Heart right ventricle (tissue), 16 donors: ENCODE measurements around the gene PTPN5. TPM values are rescaled to one million over a fixed set of nuclear protein-coding genes. Genes with fewer than 3 reads are reported as not detected.
A peak's percentile ranks its signal among the peaks of the same experiment; 100 is the strongest.

Source experiments
- ATAC-seq, 8 donors: fragments of 200-7000 bp; cut with Tn5 transposase; one replicate each; pipeline ENCODE4 v1.9.1; 2020; ENCODE audit warnings: mild to moderate bottlenecking in 8 of 8, moderate library complexity in 8 of 8, moderate number of reproducible peaks in 1 of 8
- DNase-seq, 2 donors: peaks; one replicate each; pipeline ENCODE4 v3.0.0-alpha.2; 2020
- H3K27ac ChIP-seq, 10 donors: fragments of 200-600 bp; sonication (generic) in 2 of 10; one replicate each; pipeline versions ENCODE4 v1.5.0 to v1.8.0; 2020 to 2022; ENCODE audit warnings: mild to moderate bottlenecking in 3 of 10
- H3K27me3 ChIP-seq, 7 donors: fragments of 200-600 bp; one replicate each; pipeline ENCODE4 v1.8.0; 2021 to 2022; ENCODE audit warnings: mild to moderate bottlenecking in 2 of 7
- H3K36me3 ChIP-seq, 9 donors: fragments of 200-600 bp; sonication (generic) in 1 of 9; one replicate each; pipeline versions ENCODE4 v1.5.0 to v1.8.0; 2020 to 2022; ENCODE audit warnings: mild to moderate bottlenecking in 2 of 9
- H3K4me1 ChIP-seq, 9 donors: fragments of 200-600 bp; sonication (generic) in 1 of 9; one replicate each; pipeline versions ENCODE4 v1.5.0 to v1.8.0; 2020 to 2022; ENCODE audit warnings: mild to moderate bottlenecking in 4 of 9
- H3K4me3 ChIP-seq, 10 donors: fragments of 200-600 bp; sonication (generic) in 2 of 10; one replicate each; pipeline versions ENCODE4 v1.5.0 to v1.8.0; 2020 to 2022; ENCODE audit warnings: mild to moderate bottlenecking in 7 of 10, moderate library complexity in 2 of 10
- H3K9me3 ChIP-seq, 11 donors: fragments of 200-600 bp in 10 of 11; sonication (generic) in 2 of 11; one replicate each; pipeline versions ENCODE4 v1.5.0 to v1.8.0; 2013 to 2022; ENCODE audit warnings: mild to moderate bottlenecking in 2 of 11, control low read depth in 1 of 11, moderate library complexity in 1 of 11
- whole genome bisulfite sequencing, 2 donors: extraction: QIAGEN DNeasy Blood & Tissue Kit; methylation state at CpG; one replicate each; pipeline ENCODE4 v1.1.7; 2013; ENCODE audit warnings: inconsistent platforms in 1 of 2; 5-methylcytosine and 5-hydroxymethylcytosine counted together
- intact Hi-C, 10 donors: fragments of 100-400 bp; cut with DNase I; formaldehyde crosslinking; loops; one replicate each; pipeline versions ENCODE4 v1.11.1 to v1.14.2; 2022
- polyA plus RNA-seq, 2 donors: library from polyadenylated mRNA; stranded (reverse); fragments of 200-250 nt; gene quantifications; one replicate each; pipeline ENCODE4 v1.2.3, GENCODE V29; 2013
- total RNA-seq, 10 donors: library from RNA; stranded (reverse); fragmentation: NEBNext Ultra II Directional in 3 of 10; extraction: Animal tissue kit (Norgen Biotek cat#: 25700) in 3 of 10; gene quantifications; one replicate each; pipeline versions ENCODE4 v1.2.1 to v1.2.4, GENCODE V29; 2021 to 2023
- TF ChIP-seq, protein P1 (sequence below), 9 donors: fragments of 200-600 bp; sonication (generic) in 2 of 9; IDR thresholded peaks; one replicate each; pipeline versions ENCODE4 v1.5.0 to v1.8.0; 2021 to 2022; ENCODE audit warnings: antibody characterized with exemption in 9 of 9, mild to moderate bottlenecking in 5 of 9, moderate library complexity in 1 of 9
- donor health status: Arrhythmogenic right ventricular cardiomyopathy.
- donor health status: ischemic (EF 13 %, LVEDD 7.1; RV severe dilation, severe dysfunction).
- donor health status: healthy with polysubstance abuse.
- donor health status: DM: no; HTN: yes; CAD: no.
- donor health status: DM: no; HTN: no; CAD: no.
- donor health status: ischemic (EF 25% LVEDD 6.9; RV normal size, moderate dysfunction).
- donor health status: ischemic (EF 25% LVEDD 5.7; RV mildly dilated, moderate dysfunction).
- donor health status: healthy.
- donor health status: DM: yes; HTN: yes; CAD: no.
- donor health status: Ischemic cardiomyopathy.
- donor health status: ischemic (EF 35%, LVEDD 5.7; RV mildly dilated, moderate dysfunction).
- donor health status: nonischemic (EF 11% LVEDD 7.7; RV severe dilation, severe dysfunction).
- donor health status: DM: yes; HTN: yes; CAD: no.
- donor health status: PGD.
- donor health status: ischemic (EF 29% LVEDD 5.4; RV normal size, mild dysfunction).
- donor health status: nonischemic (EF 23%, LVEDD 6.1; RV moderate dilation, normal function).

Gene PTPN5
- total and polyA plus RNA-seq, 12 donors = 1.5 to 8.8 (median 3.6) TPM

DNA sequence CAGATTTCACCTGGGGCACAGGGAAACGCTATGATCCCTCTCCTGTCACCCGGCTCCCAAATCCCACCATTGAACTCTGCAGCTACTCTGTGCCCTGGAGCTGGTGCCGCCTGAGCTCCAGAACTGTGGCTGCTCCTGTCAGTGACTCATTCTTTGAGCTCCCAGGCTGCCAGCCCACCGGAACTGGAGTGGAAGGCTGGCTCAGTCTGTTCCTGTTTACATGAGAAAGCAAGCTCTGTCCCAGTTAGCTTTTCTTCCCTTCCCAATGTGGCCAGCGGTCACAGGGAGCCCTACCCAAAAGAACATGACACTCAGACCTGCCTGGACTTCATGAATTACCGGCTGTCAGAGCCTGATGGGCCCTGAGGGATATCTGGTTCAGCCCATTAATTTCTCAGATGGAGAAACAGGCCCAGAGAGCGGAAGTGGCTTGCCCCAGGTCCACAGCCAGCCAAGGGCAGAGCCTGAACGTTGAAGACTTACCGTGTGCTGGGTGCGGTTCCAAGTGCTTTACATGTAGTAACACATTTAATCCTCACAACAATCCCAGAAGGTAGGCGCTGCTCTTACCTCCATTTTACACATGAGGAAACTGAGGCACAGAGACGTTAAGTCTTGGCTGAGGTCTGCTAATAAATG, 41.8 kb downstream of the PTPN5 start:
- DNase-seq = no peak
- Histone ChIP-seq H3K4me3 (no peak overlapping the region), H3K27me3 (peaks cover 0 to 6% (median 0%) of the 10 kb centered on the region in 7 donors), H3K9me3 (no peaks in the 10 kb centered on the region), H3K27ac (no peak overlapping the region), H3K36me3 (no peaks in the 10 kb centered on the region), H3K4me1 (peaks cover 0 to 5% (median 0%) of the 10 kb centered on the region in 9 donors)
- peak in 2 of 8 donors; percentile 28 to 64 for ATAC-seq
- intact Hi-C loops = no loop called here
- TF ChIP-seq, protein P1, sequence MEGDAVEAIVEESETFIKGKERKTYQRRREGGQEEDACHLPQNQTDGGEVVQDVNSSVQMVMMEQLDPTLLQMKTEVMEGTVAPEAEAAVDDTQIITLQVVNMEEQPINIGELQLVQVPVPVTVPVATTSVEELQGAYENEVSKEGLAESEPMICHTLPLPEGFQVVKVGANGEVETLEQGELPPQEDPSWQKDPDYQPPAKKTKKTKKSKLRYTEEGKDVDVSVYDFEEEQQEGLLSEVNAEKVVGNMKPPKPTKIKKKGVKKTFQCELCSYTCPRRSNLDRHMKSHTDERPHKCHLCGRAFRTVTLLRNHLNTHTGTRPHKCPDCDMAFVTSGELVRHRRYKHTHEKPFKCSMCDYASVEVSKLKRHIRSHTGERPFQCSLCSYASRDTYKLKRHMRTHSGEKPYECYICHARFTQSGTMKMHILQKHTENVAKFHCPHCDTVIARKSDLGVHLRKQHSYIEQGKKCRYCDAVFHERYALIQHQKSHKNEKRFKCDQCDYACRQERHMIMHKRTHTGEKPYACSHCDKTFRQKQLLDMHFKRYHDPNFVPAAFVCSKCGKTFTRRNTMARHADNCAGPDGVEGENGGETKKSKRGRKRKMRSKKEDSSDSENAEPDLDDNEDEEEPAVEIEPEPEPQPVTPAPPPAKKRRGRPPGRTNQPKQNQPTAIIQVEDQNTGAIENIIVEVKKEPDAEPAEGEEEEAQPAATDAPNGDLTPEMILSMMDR (IDR thresholded peaks at IDR 0.05) = no peak
- WGBS, 2 donors = 66 to 73% methylated on average over 12 of the region's 12 CpGs

DNA sequence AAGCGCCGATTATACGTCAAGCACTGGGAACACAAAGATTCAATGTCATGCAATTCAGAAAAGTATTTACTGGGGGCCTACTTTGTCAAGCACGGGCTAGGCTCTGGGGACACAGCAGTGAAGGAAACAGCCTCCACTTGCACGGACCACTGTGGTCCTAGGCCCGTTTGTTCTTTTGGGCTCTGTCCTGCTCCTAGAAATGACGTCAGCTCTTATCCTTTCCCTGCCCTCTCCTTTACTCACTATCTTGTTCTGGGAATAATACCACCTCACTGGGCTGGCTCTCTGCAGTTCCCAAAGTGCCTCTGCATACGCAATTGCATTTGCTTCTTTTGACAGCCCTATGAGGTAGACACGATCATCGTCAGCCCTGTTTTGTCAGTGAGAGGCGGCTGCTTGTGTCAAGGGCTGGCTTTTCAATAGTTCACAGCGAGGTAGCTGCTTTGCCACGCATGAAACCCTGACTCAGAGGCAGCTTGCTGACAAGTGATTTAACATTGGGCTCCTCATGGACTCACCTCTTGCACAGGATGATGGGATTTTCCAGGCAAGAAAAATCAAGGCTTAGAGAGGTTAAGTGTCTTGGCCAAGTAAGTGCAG, 42.7 kb downstream of the PTPN5 start:
- WGBS, 2 donors = 71 to 75% methylated on average over 13 of the region's 13 CpGs
- no peak overlapping the region for H3K4me3 ChIP-seq
- no peak for DNase-seq
- peaks cover 0 to 5% (median 0%) of the 10 kb centered on the region in 9 donors for H3K4me1 ChIP-seq
- no peaks in the 10 kb centered on the region for H3K9me3 ChIP-seq
- no peaks in the 10 kb centered on the region for H3K36me3 ChIP-seq
- TF ChIP-seq, protein P1 (IDR thresholded peaks at IDR 0.05) = no peak
- intact Hi-C loops = no loop called here
- peaks cover 0 to 5% (median 0%) of the 10 kb centered on the region in 7 donors for H3K27me3 ChIP-seq
- no peak for ATAC-seq
- H3K27ac ChIP-seq = no peak overlapping the region

DNA sequence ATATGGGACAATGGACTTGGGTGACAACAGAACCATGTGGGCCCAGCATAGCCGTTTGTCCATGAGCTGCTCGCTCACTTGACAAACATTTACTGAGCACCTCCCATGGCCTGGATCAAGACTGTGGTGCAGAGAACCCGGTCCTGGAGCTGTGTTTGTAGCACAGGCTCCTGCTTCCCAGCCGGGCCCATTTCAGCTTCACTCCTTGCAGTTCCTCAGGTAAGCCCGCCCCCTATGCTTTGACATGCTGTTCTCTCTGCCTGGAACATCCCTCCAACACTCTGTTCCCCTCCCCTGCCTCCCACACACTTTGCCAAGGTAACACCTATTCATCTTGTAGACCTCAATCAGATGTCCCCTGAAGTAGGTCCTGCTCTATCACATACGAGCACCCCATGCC, 46.3 kb downstream of the PTPN5 start:
- WGBS, 2 donors = 81 to 84% methylated on average over 6 of the region's 6 CpGs
- Histone ChIP-seq H3K36me3 (no peaks in the 10 kb centered on the region), H3K4me3 (no peak overlapping the region), H3K27ac (no peak overlapping the region), H3K4me1 (peaks cover 0 to 5% (median 0%) of the 10 kb centered on the region in 9 donors), H3K27me3 (no peaks in the 10 kb centered on the region), H3K9me3 (no peaks in the 10 kb centered on the region)
- TF ChIP-seq, protein P1 (IDR thresholded peaks at IDR 0.05) = no peak
- intact Hi-C loops = no loop called here
- ATAC-seq (no peak), DNase-seq (no peak)

DNA sequence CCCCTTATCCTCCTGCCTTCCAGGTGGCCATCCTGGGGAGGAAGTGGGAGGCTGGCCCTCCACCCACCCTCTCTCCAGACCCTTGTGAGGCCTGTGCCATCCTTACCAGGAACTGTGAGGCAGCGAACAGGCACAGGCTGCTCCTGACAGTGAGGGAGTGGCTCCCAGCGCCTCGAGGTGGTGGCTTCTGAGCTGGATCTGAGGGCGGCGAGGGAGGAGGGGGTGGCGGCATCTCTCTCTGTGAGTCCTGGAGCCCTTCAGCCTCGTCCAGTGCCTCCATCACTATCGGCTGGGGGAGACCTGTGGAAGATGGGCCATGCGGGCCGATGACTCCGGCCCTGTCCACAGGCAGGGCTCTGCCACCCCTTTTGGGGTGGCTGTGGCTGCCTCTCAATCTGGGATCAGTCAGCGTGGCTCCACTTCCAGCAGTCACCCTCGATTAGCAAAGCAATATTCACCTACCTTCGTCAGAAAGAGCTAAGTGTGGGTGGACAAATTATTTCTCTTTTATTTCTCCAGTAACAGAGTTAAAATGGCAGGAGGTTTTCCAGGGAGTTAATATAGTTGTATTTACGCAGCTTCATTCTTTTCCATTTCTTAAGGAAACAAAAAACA, 47.6 kb downstream of the PTPN5 start:
- no peak for DNase-seq
- WGBS, 2 donors = 80 to 86% methylated on average over 15 of the region's 15 CpGs
- Histone ChIP-seq H3K27ac (no peak overlapping the region), H3K27me3 (no peaks in the 10 kb centered on the region), H3K4me3 (no peak overlapping the region), H3K9me3 (no peaks in the 10 kb centered on the region), H3K4me1 (no peaks in the 10 kb centered on the region), H3K36me3 (no peaks in the 10 kb centered on the region)
- intact Hi-C loops = no loop called here
- no peak for ATAC-seq
- TF ChIP-seq, protein P1 (IDR thresholded peaks at IDR 0.05) = no peak
